Measurements from ENCODE around the gene GABPB2.
A peak's percentile ranks its signal among the peaks of the same experiment; 100 is the strongest.

The GABPB2 gene

GRCh38 chr1:151144474-151145303 lies 74.1 kb downstream of the GABPB2 start:
- no peak for TF ChIP-seq CTCF (conservative IDR thresholded peaks at IDR 0.05)
- H3K27ac ChIP-seq: no peak overlapping the region

GRCh38 chr1:151145304-151146071 lies 74.9 kb downstream of the GABPB2 start:
- H3K27ac ChIP-seq: no peak overlapping the region

GRCh38 chr1:151146072-151146411 lies 75.5 kb downstream of the GABPB2 start:
- no peak for TF ChIP-seq CTCF (conservative IDR thresholded peaks at IDR 0.05)
- H3K27ac ChIP-seq: peak overlapping the region; percentile 46; the same call in 1 of the 2 replicates

More at GRCh38 chr1:151145304-151146071, 74.9 kb downstream of the GABPB2 start:
- TF ChIP-seq CTCF (conservative IDR thresholded peaks at IDR 0.05): no peak

- peak within 1 kb of the TSS; percentile 46; the same call in 1 of the 2 replicates for H3K27ac ChIP-seq
- TF ChIP-seq CTCF (conservative IDR thresholded peaks at IDR 0.05): no peak
Measured at GRCh38 chr1:151146412-151147131, 76.0 kb downstream of the GABPB2 start, which contains the start of gene SEMA6C. TSS of gene SEMA6C (minus strand) at chr1:151146631. CDS start at chr1:151142621, 4,010 bp downstream.

GRCh38 chr1:151147132-151147503 lies 76.6 kb downstream of the GABPB2 start:
- H3K27ac ChIP-seq: peak overlapping the region; percentile 46; the same call in 1 of the 2 replicates
- TF ChIP-seq CTCF (conservative IDR thresholded peaks at IDR 0.05): no peak

- TF ChIP-seq CTCF (conservative IDR thresholded peaks at IDR 0.05): no peak
Measured at GRCh38 chr1:151147665-151148064, 77.1 kb downstream of the GABPB2 start.

GRCh38 chr1:151156515-151156819 lies 85.9 kb downstream of the GABPB2 start, which contains the start of gene TNFAIP8L2:
TSS of gene TNFAIP8L2 (plus strand) at chr1:151156649. CDS start at chr1:151158698, 2,049 bp downstream.
- TF ChIP-seq CTCF (conservative IDR thresholded peaks at IDR 0.05): no peak
- peak within 1 kb of the TSS; percentile 2; the same call in 1 of the 2 replicates for H3K27ac ChIP-seq

More at GRCh38 chr1:151147665-151148064, 77.1 kb downstream of the GABPB2 start:
- no peak overlapping the region for H3K27ac ChIP-seq
